NB4 (cell line): ENCODE data around the gene KEL.

ENCODE experiments used
- DNase-seq: peaks from one replicate; pipeline ENCODE4 v3.0.0; 2010; ENCODE audit warnings: low read depth
- H3K4me3 ChIP-seq: one replicate; pipeline ENCODE4 v1.5.1; 2011; ENCODE audit warnings: mild to moderate bottlenecking, low read depth, low read length, moderate library complexity
- MAX ChIP-seq: IDR thresholded peaks from 2 replicates; pipeline ENCODE4 v1.6.1; 2011; ENCODE audit warnings: low read depth, low read length
- MYC ChIP-seq: IDR thresholded peaks from 2 replicates; pipeline ENCODE4 v1.6.1; 2011; ENCODE audit warnings: low read depth, low read length
- POLR2A ChIP-seq: IDR thresholded peaks from 2 replicates; pipeline ENCODE4 v1.6.1; 2011; ENCODE audit warnings: mild to moderate bottlenecking; ENCODE audit not compliant: insufficient read length; ENCODE audit errors: extremely low read depth
- TF ChIP-seq, protein P1 (sequence below): IDR thresholded peaks from one replicate; pipeline ENCODE4 v1.5.1; 2012; ENCODE audit warnings: low read depth, low read length

Gene KEL

GRCh38 chr7:142923391-142923790 is 38.8 kb downstream of the KEL start:
- H3K4me3 ChIP-seq: no peak overlapping the region
- no peak for TF ChIP-seq MAX
- TF ChIP-seq MYC: no peak
- no peak for TF ChIP-seq POLR2A
- TF ChIP-seq, protein P1, sequence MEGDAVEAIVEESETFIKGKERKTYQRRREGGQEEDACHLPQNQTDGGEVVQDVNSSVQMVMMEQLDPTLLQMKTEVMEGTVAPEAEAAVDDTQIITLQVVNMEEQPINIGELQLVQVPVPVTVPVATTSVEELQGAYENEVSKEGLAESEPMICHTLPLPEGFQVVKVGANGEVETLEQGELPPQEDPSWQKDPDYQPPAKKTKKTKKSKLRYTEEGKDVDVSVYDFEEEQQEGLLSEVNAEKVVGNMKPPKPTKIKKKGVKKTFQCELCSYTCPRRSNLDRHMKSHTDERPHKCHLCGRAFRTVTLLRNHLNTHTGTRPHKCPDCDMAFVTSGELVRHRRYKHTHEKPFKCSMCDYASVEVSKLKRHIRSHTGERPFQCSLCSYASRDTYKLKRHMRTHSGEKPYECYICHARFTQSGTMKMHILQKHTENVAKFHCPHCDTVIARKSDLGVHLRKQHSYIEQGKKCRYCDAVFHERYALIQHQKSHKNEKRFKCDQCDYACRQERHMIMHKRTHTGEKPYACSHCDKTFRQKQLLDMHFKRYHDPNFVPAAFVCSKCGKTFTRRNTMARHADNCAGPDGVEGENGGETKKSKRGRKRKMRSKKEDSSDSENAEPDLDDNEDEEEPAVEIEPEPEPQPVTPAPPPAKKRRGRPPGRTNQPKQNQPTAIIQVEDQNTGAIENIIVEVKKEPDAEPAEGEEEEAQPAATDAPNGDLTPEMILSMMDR: no peak

GRCh38 chr7:142919656-142920055 is 42.5 kb downstream of the KEL start:
- DNase-seq: no peak
- H3K4me3 ChIP-seq: no peak overlapping the region
- TF ChIP-seq MYC: no peak
- no peak for TF ChIP-seq POLR2A
- TF ChIP-seq, protein P1: no peak
- no peak for TF ChIP-seq MAX

More at GRCh38 chr7:142923391-142923790, 38.8 kb downstream of the KEL start:
- DNase-seq: no peak

DNA sequence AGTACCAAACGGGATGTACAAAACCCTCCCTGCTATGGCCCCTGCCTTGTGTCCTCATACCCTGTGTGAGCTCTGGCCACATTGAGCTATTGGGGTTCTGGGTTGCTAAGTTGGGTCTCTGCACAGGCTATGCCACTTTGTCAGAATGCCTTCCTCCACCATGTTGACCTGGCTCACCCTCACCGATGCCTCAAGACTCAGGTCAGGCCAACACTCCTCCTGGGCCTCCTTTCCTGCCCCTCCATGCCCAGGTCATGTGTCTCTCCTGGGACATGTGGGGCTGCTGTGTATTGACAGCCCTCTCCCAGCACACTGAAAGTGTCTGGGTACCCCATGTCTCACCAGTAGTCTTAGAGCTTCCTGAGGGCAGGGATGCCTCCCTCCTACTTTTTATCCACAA is 43.3 kb downstream of the KEL start:
- no peak for TF ChIP-seq POLR2A
- TF ChIP-seq MYC: no peak
- TF ChIP-seq MAX: no peak
- no peak for DNase-seq
- no peak overlapping the region for H3K4me3 ChIP-seq

DNA sequence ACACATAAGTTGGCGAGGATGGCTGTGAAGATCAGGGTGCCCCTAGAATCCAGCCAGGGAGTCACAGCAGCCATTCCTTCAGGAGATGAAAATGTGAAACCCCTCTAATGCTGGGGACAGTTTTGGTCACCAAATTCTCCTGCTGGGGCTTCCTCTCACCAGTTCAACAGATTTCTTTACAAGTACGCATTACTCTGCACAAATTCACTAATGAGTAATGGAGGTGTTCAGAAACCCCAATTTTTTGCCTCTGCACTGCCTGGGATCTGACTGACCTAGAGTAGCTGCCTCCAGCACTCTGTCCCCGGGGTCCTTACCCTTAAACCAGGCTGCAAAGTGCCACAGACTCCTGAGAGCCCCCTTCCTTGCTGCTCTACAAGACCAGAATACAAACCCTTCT is 44.7 kb downstream of the KEL start:
- TF ChIP-seq MAX: no peak
- DNase-seq: no peak
- H3K4me3 ChIP-seq: no peak overlapping the region

GRCh38 chr7:142916508-142916907 is 45.7 kb downstream of the KEL start:
- TF ChIP-seq POLR2A (no peak), MAX (no peak), MYC (no peak)
- TF ChIP-seq, protein P1: no peak
- H3K4me3 ChIP-seq: no peak overlapping the region
- no peak for DNase-seq

GRCh38 chr7:142915315-142915714 is 46.8 kb downstream of the KEL start:
- no peak for DNase-seq
- no peak for TF ChIP-seq POLR2A
- TF ChIP-seq MAX: no peak
- TF ChIP-seq, protein P1: no peak
- no peak for TF ChIP-seq MYC
- H3K4me3 ChIP-seq: no peak overlapping the region

DNA sequence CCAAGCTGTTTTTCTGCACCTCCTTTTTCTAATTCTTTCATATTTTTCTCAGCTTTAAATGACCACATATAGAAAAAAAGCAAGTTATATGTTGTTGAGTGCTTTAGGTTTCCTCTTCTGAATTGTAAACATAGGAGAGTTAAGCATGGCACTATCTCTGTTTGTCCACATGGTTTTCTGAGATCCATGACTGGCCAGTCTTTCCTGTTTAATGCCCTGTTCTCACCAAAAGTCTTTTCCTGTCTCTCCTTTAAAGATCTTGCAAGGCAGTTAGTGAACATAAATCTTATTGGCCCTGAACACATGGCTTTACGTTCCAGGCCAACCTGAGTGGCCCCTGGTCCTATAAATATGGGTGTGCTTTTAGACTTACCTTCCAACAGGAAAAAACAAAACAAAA is 48.0 kb downstream of the KEL start:
- no peak overlapping the region for H3K4me3 ChIP-seq
- TF ChIP-seq POLR2A: no peak
- TF ChIP-seq, protein P1: no peak
- TF ChIP-seq MAX: no peak
- TF ChIP-seq MYC: no peak
- DNase-seq: no peak
